ENCODE results near the gene BCL2A1. TPM values are rescaled to one million over a fixed set of nuclear protein-coding genes. Genes with fewer than 3 reads are reported as not detected.

BCL2A1 gene
- total RNA-seq, 8 experiments from 2014 or later: 0.54 to 0.92 TPM; not detected in 6

Other genes with a start within 250 kb of the BCL2A1 start
- gene MTHFS, start 74.2 kb downstream of the BCL2A1 start, total RNA-seq: 10 to 100 TPM in 3 of 8 experiments, 1 to 10 TPM in 5; 3.9 to 29.5 (median 6.9) TPM
- gene ZFAND6, start 88.5 kb upstream of the BCL2A1 start, total RNA-seq: 100 to 1,000 TPM in 7 of 8 experiments, 10 to 100 TPM in 1; 92.4 to 235 (median 127) TPM
- 10 to 100 TPM in 4 of 8 experiments, 1 to 10 TPM in 4; 5.9 to 49.8 (median 11.4) TPM for gene FAH, start 181.8 kb upstream of the BCL2A1 start, total RNA-seq